Psoas muscle (tissue), 8 donors: ENCODE results near the gene CTNND2. TPM values are rescaled to one million over a fixed set of nuclear protein-coding genes. Genes with fewer than 3 reads are reported as not detected.

Experiments used
- ATAC-seq, 4 donors: fragments of 200-7000 bp; cut with Tn5 transposase; one replicate each; pipeline ENCODE4 v1.9.1; 2020; ENCODE audit warnings: moderate library complexity in 3 of 4, mild to moderate bottlenecking in 2 of 4
- DNase-seq, 2 donors: peaks; one replicate each; pipeline ENCODE4 v3.0.0-alpha.2; 2020
- H3K27ac ChIP-seq: fragments of 200-600 bp; one replicate; pipeline ENCODE4 v1.8.0; 2022
- H3K27me3 ChIP-seq, 3 donors: fragments of 200-600 bp in 1 of 3; one replicate each; pipeline versions ENCODE4 v1.6.1 to v1.8.0; 2013 to 2022; ENCODE audit warnings: low read length in 2 of 3, mild to moderate bottlenecking in 2 of 3, moderate library complexity in 1 of 3; ENCODE audit not compliant: insufficient read depth in 3 of 3
- H3K36me3 ChIP-seq, 2 donors: fragments of 200-600 bp in 1 of 2; one replicate each; pipeline versions ENCODE4 v1.6.1 to v1.8.0; 2013 to 2022; ENCODE audit warnings: low read depth in 1 of 2, mild to moderate bottlenecking in 1 of 2, moderate library complexity in 1 of 2; ENCODE audit not compliant: insufficient read depth in 1 of 2
- H3K4me1 ChIP-seq: fragments of 200-600 bp; one replicate; pipeline ENCODE4 v1.8.0; 2022
- H3K4me3 ChIP-seq: fragments of 200-600 bp; one replicate; pipeline ENCODE4 v1.8.0; 2022; ENCODE audit warnings: mild to moderate bottlenecking
- H3K9me3 ChIP-seq: fragments of 200-600 bp; one replicate; pipeline ENCODE4 v1.8.0; 2022
- CTCF ChIP-seq: fragments of 200-600 bp; IDR thresholded peaks from one replicate; pipeline ENCODE4 v1.8.0; 2022; ENCODE audit warnings: antibody characterized with exemption
- WGBS, 3 donors: extraction: QIAGEN DNeasy Blood & Tissue Kit; methylation state at CpG; one replicate each; pipeline versions ENCODE4 v1.1.6 to v1.1.7; 2013; 5-methylcytosine and 5-hydroxymethylcytosine counted together
- intact Hi-C, 2 donors: fragments of 100-400 bp; cut with DNase I; formaldehyde crosslinking; loops; one replicate each; pipeline versions ENCODE4 v1.11.0 to v1.14.2; 2022
- polyA plus RNA-seq, 3 donors: library from polyadenylated mRNA; stranded (reverse); fragments of 200-250 nt; gene quantifications; one replicate each; pipeline ENCODE4 v1.2.3, GENCODE V29; 2013
- total RNA-seq, 4 donors: library from RNA; stranded (reverse); fragmentation: NEBNext Ultra II Directional in 2 of 4; extraction: Animal tissue kit (Norgen Biotek cat#: 25700) in 2 of 4; gene quantifications; one replicate each; pipeline versions ENCODE4 v1.2.1 to v1.2.4, GENCODE V29; 2021 to 2023
- donor health status: healthy with polysubstance abuse.
- donor health status: DM: no; HTN: no; CAD: no; lungs with moderate emphysema.
- donor health status: Bipolar disorder and iron deficiency.
- donor health status: healthy.
- donor health status: DM: yes; HTN: yes; CAD: no.
- donor health status: DM: no; HTN: no; CAD: no.
- donor health status: DM: no; HTN: no; CAD: no.
- donor health status: DM: yes; HTN: yes; CAD: no.

CTNND2 gene
- total and polyA plus RNA-seq, 7 donors: 0.09 to 0.14 (median 0.13) TPM; not detected in 4

GRCh38 chr5:11143456-11144267 lies 760.6 kb downstream of the CTNND2 start:
- no peak for DNase-seq
- no peak overlapping the region for H3K27ac ChIP-seq
- no peaks in the 10 kb centered on the region for H3K9me3 ChIP-seq
- WGBS, 3 donors: 46 to 78% (median 56%) methylated on average over 3 of the region's 3 CpGs
- H3K4me3 ChIP-seq: no peak overlapping the region
- ATAC-seq: no peak
- H3K36me3 ChIP-seq: no peaks in the 10 kb centered on the region
- no peak for TF ChIP-seq CTCF
- intact Hi-C loops: no loop called here
- H3K27me3 ChIP-seq: no peaks in the 10 kb centered on the region
- H3K4me1 ChIP-seq: no peaks in the 10 kb centered on the region

GRCh38 chr5:11139217-11139865 lies 764.9 kb downstream of the CTNND2 start:
- Histone ChIP-seq H3K27ac (no peak overlapping the region), H3K9me3 (no peaks in the 10 kb centered on the region), H3K4me1 (no peaks in the 10 kb centered on the region), H3K36me3 (no peaks in the 10 kb centered on the region), H3K4me3 (no peak overlapping the region), H3K27me3 (peaks cover 0 to 2% (median 0%) of the 10 kb centered on the region in 3 donors)
- DNase-seq: no peak
- WGBS, 3 donors: 19 to 28% (median 23%) methylated on average over 9 of the region's 9 CpGs
- intact Hi-C loops: no loop called here
- ATAC-seq: no peak
- no peak for TF ChIP-seq CTCF

- H3K4me3 ChIP-seq: no peak overlapping the region
- peaks cover 0 to 2% (median 0%) of the 10 kb centered on the region in 3 donors for H3K27me3 ChIP-seq
- intact Hi-C loops: no loop called here
- H3K36me3 ChIP-seq: no peaks in the 10 kb centered on the region
- H3K4me1 ChIP-seq: no peaks in the 10 kb centered on the region
- DNase-seq (no peak), ATAC-seq (no peak)
- no peaks in the 10 kb centered on the region for H3K9me3 ChIP-seq
- TF ChIP-seq CTCF: no peak
- no peak overlapping the region for H3K27ac ChIP-seq
- WGBS, 3 donors: 80 to 83% (median 82%) methylated on average over 10 of the region's 10 CpGs
Measured at GRCh38 chr5:11130131-11130530, 774.1 kb downstream of the CTNND2 start.

GRCh38 chr5:11128021-11128420 lies 776.2 kb downstream of the CTNND2 start:
- no peak for ATAC-seq

More at GRCh38 chr5:11128021-11128420, 776.2 kb downstream of the CTNND2 start:
- Histone ChIP-seq H3K4me1 (no peaks in the 10 kb centered on the region), H3K27ac (no peak overlapping the region), H3K4me3 (no peak overlapping the region), H3K36me3 (no peaks in the 10 kb centered on the region), H3K9me3 (no peaks in the 10 kb centered on the region), H3K27me3 (no peaks in the 10 kb centered on the region)
- 66 to 74% (median 71%) methylated on average over 2 of the region's 2 CpGs for WGBS, 3 donors
- no peak for DNase-seq
- intact Hi-C loops: no loop called here
- TF ChIP-seq CTCF: no peak
